T-helper 1 cell (primary cell): ENCODE data around the gene HCAR2.
"Not testable (repeated sequence)": the region's sequence is repeated elsewhere in the genome, so short reads cannot be mapped to it uniquely, and the experiment has no call there.

Experiments used
- DNase-seq, 5 donors: peaks; one replicate each; pipeline ENCODE4 v3.0.0-alpha.2; 2012 to 2020

HCAR2 gene

GRCh38 chr12:122661246-122661645 is 41.9 kb downstream of the HCAR2 start:
- no peak for DNase-seq

GRCh38 chr12:122659579-122659978 is 43.6 kb downstream of the HCAR2 start:
- DNase-seq = no peak

- no peak for DNase-seq
These were observed 46.9 kb downstream of the HCAR2 start for GRCh38 chr12:122656298-122656697.

GRCh38 chr12:122653291-122653690 is 49.9 kb downstream of the HCAR2 start:
- not testable (repeated sequence) for DNase-seq

GRCh38 chr12:122651520-122652224 is 51.5 kb downstream of the HCAR2 start:
- no peak for DNase-seq
